Measurements from ENCODE around the gene KIF6. TPM values are rescaled to one million over a fixed set of nuclear protein-coding genes. Genes with fewer than 3 reads are reported as not detected.

Gene KIF6
- polyA plus RNA-seq, 3 donors: not detected

GRCh38 chr6:39294899-39295298 lies 430.3 kb downstream of the KIF6 start:
- Mint-ChIP-seq H3K36me3 (no peaks in the 10 kb centered on the region), H3K4me1 (peaks cover 15% of the 10 kb centered on the region), H3K9me3 (peaks cover 0 to 2% (median 0%) of the 10 kb centered on the region in 7 donors), H3K27ac (no peak overlapping the region), H3K4me3 (no peak overlapping the region), H3K27me3 (ENCODE audit: low read depth in 3 of 3) (peaks cover 3 to 10% (median 9%) of the 10 kb centered on the region in 3 donors)
- no peaks in the 10 kb centered on the region for H4K20me1 ChIP-seq (ENCODE audit: insufficient read depth, low read length)
- H3K4me2 ChIP-seq (replicated peaks; ENCODE audit: extremely low read depth, low read length, poor library complexity, severe bottlenecking): no peak overlapping the region
- WGBS (ENCODE audit: insufficient coverage): no CpG with 5 or more reads among the region's 1 CpG
- H3K4me3 ChIP-seq (replicated peaks in 1 of 3; ENCODE audit: low read depth in 2 of 3, low read length in 3 of 3): no peak overlapping the region
- no peak for DNase-seq
- no peak for TF ChIP-seq CTCF (IDR thresholded peaks at IDR 0.05)
- no peaks in the 10 kb centered on the region for H3K27me3 ChIP-seq (ENCODE audit: control insufficient read depth in 2 of 2, insufficient read depth in 2 of 2, low read length in 2 of 2)
- no peak overlapping the region for H2AFZ ChIP-seq (ENCODE audit: insufficient read depth, low read depth, low read length, poor library complexity, severe bottlenecking)
- H3K79me2 ChIP-seq (ENCODE audit: insufficient read depth, low read length): no peaks in the 10 kb centered on the region
- intact Hi-C loops (cut with micrococcal nuclease): no loop called here
- peaks cover 8 to 9% of the 10 kb centered on the region in 2 donors for H3K4me1 ChIP-seq (ENCODE audit: control insufficient read depth in 1 of 2, insufficient read depth in 2 of 2, low read length in 2 of 2)
- H3K27ac ChIP-seq (ENCODE audit: low read depth in 1 of 2, low read length in 2 of 2): no peak overlapping the region
- H3K9ac ChIP-seq (ENCODE audit: insufficient read depth, low read length, poor library complexity, severe bottlenecking): no peak overlapping the region
- no peaks in the 10 kb centered on the region for H3K36me3 ChIP-seq (replicated peaks in 1 of 2; ENCODE audit: control insufficient read depth in 1 of 2, insufficient read depth in 2 of 2, low read length in 2 of 2)
- H3K9me3 ChIP-seq (replicated peaks in 1 of 2; ENCODE audit: control insufficient read depth in 1 of 2, insufficient read depth in 1 of 2, low read length in 2 of 2): no peaks in the 10 kb centered on the region

GRCh38 chr6:39294133-39294532 lies 431.1 kb downstream of the KIF6 start:
- TF ChIP-seq CTCF (IDR thresholded peaks at IDR 0.05): no peak
- peak in 2 of 3 donors; percentile 15 to 34 for DNase-seq
- H3K4me3 ChIP-seq (replicated peaks in 1 of 3; ENCODE audit: low read depth in 2 of 3, low read length in 3 of 3): no peak overlapping the region
- Mint-ChIP-seq H3K36me3 (no peaks in the 10 kb centered on the region), H3K4me1 (peaks cover 23% of the 10 kb centered on the region), H3K4me3 (no peak overlapping the region), H3K27me3 (ENCODE audit: low read depth in 3 of 3) (peaks cover 3 to 10% (median 9%) of the 10 kb centered on the region in 3 donors), H3K27ac (peak overlapping the region in 2 of 7 donors; percentile 22 to 26), H3K9me3 (peaks cover 0 to 4% (median 0%) of the 10 kb centered on the region in 7 donors)
- no peak overlapping the region for H3K27ac ChIP-seq (ENCODE audit: low read depth in 1 of 2, low read length in 2 of 2)
- H3K27me3 ChIP-seq (ENCODE audit: control insufficient read depth in 2 of 2, insufficient read depth in 2 of 2, low read length in 2 of 2): no peaks in the 10 kb centered on the region
- H3K4me1 ChIP-seq (ENCODE audit: control insufficient read depth in 1 of 2, insufficient read depth in 2 of 2, low read length in 2 of 2): peaks cover 15 to 16% of the 10 kb centered on the region in 2 donors
- H2AFZ ChIP-seq (ENCODE audit: insufficient read depth, low read depth, low read length, poor library complexity, severe bottlenecking): no peak overlapping the region
- no peak overlapping the region for H3K9ac ChIP-seq (ENCODE audit: insufficient read depth, low read length, poor library complexity, severe bottlenecking)
- H3K36me3 ChIP-seq (replicated peaks in 1 of 2; ENCODE audit: control insufficient read depth in 1 of 2, insufficient read depth in 2 of 2, low read length in 2 of 2): no peaks in the 10 kb centered on the region
- H4K20me1 ChIP-seq (ENCODE audit: insufficient read depth, low read length): no peaks in the 10 kb centered on the region
- no peak overlapping the region for H3K4me2 ChIP-seq (replicated peaks; ENCODE audit: extremely low read depth, low read length, poor library complexity, severe bottlenecking)
- H3K79me2 ChIP-seq (ENCODE audit: insufficient read depth, low read length): no peaks in the 10 kb centered on the region
- intact Hi-C loops (cut with micrococcal nuclease): no loop called here
- H3K9me3 ChIP-seq (replicated peaks in 1 of 2; ENCODE audit: control insufficient read depth in 1 of 2, insufficient read depth in 1 of 2, low read length in 2 of 2): no peaks in the 10 kb centered on the region
- 68% methylated on average over 3 of the region's 5 CpGs for WGBS (ENCODE audit: insufficient coverage)

All from CD14-positive monocyte (primary cell).